SK-N-DZ (cell line): Measurements from ENCODE around the gene DEAF1.

Source experiments
- DNase-seq: peaks from one replicate; pipeline ENCODE4 v3.0.0-alpha.2; 2015; ENCODE audit warnings: low spot score

Gene DEAF1

DNA sequence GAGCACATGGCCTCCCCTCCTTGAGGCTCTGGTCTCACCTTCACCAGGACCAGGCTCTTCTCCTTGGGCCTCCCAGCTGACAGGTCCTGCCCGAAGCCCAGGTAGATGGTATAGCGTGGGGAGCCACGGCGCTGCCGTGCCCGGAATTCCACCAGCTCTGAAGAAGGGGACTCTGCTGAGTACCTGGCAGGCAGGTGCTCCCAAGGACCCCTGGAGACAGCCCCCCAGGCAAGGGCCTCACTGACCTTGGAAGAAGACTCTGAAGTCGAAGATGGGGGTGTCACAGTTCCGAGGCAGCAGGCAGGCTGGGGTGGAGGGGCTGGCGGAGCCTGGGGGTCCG lies 82.1 kb downstream of the DEAF1 start:
- DNase-seq: no peak

DNA sequence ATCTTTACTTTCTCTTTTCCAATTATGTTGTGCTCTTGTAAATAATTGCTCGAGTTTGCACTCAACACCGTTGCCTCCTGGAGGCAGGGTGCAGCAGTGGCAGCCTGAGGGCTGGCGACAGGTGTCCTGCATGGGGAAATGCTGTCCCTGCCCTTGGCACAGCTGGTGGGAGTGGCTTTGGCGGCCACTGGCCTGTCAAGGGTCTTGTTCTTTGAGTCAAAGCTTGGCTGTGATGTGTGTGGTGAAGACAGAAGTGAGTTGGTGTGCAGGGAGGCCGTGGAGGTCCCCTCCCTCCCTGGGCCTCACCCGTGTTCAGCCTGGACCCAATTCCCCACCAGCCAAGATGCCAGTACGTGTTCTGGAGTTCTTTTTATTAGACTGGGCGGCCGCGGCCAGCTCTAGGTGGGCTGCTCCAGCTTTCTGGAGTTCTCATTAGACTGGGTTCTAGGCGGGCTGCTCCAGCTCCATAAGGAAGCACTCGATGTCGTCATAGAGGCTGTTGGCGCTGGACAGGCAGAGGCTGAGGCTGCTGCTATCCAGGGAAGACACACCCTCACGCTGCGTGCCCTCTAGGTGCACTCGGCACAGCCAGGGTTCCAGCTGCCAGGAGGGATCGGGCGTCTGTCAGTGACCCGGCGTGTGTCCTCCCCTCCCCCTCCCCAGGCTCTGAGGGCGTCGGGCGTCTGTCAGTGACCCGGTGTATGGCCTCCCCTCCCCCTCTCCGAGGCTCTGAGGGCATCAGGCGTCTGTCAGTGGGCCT lies 82.6 kb downstream of the DEAF1 start:
- no peak for DNase-seq

DNA sequence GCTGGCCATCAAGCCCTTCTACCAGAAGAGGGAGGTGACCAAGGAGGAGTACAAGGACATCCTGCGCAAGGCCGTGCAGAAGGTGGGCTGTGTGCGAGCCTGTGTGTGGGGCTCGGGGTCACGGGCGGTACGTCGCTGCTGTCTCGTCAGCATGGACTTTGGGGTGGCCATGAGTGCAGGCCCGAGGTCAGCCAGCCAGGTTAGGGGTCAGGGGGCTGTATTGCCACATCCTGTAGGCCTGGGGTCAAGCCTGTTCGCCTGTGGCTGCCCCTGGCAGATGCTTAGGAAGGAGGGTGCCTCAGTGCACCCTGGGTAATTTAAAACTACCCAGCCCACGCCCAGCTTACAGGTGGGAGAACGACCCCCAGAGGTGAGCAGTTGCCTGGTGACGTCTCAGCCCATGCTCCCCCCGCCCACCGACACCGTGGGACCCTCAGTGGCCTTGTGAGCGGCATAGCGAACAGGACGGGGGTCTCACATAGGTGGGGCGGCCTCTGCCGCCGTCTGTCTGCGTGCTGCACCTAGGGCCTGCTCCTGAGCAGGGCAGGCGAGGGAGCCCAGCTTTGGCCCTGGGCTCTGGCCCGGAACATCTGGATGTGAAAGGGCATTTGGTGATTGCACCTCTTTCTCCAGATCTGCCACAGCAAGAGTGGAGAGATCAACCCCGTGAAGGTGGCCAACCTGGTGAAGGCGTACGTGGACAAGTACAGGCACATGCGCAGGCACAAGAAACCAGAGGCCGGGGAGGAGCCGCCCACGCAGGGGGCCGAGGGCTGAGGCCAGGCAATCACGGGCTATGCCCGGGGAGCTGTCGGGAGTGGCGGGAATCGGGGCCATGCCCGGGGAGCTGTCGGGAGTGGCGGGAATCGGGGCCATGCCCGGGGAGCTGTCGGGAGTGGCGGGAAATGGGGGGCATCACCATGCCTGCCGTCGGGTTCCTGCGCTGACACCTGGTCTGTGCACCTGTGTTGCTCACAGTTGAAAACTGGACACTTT lies 83.7 kb downstream of the DEAF1 start:
- DNase-seq: no peak

DNA sequence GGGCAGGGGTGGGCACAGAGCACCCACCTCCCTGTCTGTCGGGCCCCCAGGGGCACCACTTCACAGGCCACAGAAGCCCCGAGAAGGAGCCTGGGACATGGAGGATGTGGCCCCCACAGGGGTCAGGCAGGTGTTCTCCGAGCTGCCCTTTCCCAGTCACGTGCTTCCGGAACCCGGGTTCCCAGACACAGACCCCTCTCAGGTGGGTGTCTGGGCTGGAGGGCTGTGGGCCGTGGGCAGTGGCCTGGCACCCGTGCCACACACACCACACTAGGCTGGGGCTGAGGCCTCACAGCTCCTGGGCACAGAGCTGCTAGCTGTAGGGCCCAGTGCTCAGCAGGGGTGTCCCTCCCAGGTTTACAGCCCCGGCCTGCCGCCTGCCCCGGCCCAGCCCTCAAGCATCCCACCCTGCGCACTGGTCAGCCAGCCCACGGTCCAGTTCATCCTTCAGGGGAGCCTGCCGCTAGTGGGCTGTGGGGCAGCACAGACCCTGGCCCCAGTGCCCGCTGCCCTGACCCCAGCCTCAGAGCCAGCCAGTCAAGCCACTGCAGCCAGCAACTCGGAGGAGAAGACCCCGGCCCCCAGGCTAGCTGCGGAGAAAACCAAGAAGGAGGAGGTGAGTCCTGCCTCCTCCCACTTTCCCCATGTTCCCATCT lies 84.7 kb downstream of the DEAF1 start:
- DNase-seq: no peak

DNA sequence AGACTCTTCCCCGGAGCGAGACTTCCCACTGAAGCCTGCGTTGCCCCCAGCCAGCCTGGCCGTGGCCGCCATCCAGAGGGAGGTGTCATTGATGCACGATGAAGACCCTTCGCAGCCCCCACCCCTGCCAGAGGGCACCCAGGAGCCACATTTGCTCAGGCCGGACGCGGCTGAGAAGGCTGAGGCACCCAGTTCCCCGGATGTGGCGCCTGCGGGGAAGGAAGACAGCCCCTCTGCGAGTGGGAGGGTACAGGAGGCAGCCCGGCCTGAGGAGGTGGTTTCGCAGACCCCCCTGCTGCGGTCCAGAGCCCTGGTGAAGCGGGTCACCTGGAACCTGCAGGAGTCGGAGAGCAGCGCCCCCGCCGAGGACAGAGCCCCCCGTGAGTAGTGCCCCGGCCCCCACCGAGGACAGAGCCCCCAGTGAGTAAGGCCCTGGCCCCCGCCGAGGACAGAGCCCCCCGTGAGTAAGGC lies 85.6 kb downstream of the DEAF1 start:
- DNase-seq: no peak

DNA sequence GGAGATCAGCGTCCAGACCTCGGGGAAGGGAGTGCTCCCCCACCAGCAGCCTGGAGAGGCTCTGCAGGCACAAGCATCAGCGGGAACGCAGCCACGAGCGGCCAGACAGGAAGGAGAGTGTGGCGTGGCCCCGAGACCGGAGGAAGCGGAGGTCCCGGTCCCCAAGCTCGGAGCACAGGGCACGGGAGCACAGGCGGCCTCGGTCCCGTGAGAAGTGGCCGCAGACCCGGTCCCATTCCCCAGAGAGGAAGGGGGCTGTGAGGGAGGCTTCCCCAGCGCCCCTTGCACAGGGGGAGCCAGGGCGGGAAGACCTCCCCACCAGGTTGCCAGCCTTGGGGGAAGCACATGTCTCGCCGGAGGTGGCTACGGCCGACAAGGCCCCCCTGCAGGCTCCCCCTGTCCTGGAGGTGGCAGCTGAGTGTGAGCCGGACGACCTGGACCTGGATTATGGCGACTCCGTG lies 86.2 kb downstream of the DEAF1 start:
- DNase-seq: no peak

DNA sequence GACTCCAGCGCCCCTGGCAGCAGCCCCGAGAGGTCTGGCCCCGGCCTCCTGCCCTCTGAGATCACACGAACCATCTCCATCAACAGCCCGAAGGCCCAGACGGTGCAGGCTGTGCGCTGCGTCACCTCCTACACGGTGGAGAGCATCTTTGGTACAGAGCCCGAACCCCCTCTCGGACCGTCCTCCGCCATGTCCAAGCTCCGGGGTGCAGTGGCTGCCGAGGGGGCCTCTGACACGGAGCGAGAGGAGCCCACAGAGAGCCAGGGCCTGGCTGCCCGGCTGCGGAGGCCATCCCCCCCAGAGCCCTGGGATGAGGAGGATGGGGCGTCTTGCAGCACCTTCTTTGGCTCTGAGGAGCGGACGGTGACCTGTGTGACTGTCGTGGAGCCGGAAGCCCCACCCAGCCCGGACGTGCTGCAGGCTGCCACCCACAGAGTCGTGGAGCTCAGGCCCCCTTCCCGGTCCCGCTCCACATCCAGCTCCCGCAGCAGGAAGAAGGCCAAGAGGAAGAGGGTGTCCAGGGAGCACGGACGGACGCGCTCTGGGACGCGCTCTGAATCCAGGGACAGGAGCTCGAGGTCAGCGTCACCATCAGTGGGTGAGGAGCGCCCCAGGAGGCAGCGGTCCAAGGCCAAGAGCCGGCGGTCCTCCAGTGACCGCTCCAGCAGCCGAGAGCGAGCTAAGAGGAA lies 86.9 kb downstream of the DEAF1 start:
- DNase-seq: no peak

DNA sequence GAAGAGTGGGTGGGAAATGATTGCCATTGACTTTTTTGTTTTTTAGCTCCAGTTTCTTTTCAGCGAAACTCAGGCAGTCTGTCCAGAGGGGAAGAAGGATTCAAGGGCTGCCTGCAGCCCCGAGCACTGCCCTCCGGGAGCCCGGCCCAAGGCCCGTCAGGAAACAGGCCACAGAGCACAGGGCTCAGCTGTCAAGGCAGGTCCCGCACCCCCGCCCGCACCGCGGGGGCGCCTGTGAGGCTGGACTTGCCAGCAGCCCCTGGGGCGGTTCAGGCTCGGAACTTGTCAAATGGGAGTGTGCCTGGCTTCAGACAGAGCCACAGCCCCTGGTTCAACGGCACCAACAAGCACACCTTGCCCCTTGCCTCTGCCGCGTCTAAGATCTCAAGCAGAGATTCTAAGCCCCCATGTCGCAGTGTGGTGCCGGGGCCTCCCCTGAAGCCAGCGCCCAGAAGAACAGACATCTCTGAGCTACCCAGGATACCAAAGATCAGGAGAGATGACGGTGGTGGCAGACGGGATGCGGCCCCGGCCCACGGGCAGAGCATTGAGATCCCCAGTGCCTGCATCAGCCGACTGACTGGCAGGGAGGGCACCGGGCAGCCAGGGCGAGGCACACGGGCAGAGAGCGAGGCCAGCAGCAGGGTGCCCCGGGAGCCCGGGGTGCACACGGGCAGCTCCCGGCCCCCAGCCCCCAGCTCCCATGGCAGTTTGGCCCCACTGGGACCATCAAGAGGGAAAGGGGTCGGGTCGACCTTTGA lies 87.8 kb downstream of the DEAF1 start:
- no peak for DNase-seq

DNA sequence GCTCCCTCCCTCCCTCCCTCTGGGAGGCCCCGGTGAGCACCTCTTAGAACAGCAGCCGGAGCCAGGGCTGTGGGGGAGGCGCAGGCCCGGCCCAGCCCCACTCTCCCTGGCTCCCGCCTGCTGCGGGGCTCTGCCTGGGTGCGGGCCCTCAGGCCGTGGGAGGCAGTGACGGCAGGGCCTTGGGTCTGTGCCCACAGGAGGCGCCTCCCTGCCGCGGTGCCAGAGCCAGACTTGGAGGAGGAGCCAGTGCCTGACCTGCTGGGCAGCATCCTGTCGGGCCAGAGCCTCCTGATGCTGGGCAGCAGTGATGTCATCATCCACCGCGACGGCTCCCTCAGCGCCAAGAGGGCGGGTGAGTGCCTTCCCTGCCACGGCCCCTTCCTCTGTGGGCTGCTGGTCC lies 88.8 kb downstream of the DEAF1 start:
- DNase-seq: no peak

DNA sequence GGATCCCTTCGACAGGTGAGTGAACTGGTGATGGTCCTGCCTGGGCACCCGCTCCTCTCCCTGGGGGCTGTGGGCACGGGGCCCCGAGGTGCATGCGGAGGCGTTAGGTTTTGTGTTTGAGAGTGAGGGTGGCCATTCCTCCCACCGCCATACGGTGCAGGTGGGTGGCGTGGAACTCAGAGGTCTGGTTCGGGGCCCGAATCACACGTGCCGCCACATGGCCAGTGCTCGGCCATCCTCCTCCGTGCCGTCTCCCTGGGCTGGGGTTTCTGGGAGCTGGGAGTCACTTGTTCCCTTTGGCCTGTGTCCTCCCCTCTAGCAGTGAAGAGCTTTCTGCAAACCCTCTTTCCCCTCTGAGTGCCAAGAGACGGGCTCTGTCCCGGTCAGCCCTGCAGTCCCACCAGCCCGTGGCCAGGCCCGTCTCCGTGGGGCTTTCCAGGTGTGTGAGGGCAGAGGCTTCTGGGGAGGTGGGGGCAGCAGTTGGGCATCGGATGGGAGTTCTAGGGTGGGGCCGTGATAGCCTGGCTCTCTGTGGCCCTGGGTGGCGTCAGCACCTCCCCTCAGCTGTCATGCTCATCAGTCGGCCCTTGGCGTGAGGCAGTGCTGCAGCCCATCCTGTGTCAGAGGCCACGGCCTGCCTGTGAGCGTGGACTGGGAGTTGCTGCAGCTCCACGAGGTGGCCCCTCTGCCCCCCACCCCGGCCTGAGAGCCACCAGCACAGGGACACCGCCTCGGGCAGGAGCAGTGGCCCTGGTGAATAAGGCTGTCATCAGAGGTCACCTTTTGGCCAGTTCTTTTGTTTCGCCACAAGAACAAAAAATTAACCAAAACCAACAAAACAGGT lies 89.5 kb downstream of the DEAF1 start:
- no peak for DNase-seq

DNA sequence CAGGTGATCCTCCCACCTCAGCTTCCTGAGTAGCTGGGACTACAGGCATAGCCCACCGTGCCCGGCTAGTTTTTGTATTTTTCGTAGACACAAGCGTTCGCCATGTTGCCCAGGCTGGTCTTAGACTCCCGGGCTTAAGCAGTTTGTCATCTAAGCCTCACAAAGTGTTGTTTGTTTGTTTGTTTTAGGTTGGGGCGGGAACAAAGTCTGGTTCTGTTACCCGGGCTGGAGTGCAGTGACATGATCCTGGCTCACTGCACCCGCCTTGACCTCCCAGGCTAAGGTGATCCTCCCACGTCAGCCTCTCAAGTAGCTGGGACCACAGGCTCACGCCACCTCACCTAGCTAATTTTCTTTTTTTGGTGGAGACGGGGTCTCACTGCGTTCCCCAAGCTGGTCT lies 91.9 kb downstream of the DEAF1 start:
- no peak for DNase-seq

DNA sequence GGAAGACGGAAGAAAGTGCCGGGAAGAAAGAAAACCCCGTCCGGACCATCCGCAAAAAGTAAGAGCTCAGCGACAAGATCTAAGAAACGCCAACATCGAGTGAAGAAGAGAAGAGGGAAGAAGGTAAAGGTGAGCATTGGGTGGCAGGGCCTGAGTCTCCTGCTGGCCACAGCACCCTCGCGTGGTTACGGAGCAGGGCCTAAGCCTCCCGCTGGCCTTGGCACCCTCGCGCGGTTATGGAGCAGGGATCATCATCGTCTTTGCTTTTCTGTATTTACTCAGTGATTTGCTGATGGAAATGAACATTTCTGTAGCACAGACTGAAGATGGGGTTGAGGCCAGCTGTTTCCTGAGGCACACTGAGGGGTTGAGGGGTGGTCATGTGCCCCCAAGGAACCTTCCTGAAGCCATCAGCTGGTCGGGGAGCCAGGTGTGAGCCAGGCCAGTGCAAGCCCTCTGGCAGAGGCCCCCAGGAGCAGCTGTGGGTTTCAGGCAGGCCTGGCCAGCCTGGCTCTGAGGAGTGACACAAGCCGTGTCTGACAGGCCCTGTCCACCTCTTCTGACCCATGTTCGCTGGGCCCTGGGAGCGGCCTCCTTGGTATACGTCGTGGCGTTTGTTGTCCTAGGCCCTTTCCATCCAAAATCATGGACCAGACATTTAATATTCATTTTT lies 93.3 kb downstream of the DEAF1 start:
- no peak for DNase-seq

DNA sequence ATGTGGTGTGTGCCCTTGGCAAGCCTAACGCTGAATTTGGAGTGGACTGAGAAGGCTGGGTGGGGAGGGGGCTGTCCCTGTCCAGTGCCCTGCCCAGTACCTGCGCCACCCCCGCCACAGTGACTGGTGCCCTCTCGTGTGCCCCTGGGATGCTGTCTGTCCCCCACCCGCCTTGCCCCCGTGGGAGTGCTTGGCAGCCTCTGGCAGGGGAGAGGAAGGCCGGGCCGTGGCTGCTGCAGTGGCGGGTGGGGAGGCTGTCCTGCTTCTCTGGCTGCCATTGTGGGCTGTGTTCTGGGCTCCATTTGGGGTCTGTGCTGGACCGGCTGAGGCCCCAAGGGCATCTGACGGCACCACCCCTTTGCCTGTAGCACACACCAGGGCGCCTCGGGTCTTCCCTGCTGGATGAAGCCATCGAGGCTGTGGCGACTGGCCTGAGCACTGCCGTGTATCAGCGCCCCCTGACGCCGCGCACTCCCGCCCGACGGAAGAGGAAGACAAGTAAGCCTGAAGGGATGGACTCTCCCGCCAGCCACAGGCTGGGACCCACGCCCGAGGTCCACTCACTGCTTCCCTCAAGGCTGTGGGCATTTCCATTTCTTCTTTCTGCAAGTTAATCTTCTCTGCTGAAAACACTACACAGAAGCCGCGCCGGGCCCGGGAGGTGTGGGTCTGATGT lies 96.9 kb downstream of the DEAF1 start:
- DNase-seq: no peak

DNA sequence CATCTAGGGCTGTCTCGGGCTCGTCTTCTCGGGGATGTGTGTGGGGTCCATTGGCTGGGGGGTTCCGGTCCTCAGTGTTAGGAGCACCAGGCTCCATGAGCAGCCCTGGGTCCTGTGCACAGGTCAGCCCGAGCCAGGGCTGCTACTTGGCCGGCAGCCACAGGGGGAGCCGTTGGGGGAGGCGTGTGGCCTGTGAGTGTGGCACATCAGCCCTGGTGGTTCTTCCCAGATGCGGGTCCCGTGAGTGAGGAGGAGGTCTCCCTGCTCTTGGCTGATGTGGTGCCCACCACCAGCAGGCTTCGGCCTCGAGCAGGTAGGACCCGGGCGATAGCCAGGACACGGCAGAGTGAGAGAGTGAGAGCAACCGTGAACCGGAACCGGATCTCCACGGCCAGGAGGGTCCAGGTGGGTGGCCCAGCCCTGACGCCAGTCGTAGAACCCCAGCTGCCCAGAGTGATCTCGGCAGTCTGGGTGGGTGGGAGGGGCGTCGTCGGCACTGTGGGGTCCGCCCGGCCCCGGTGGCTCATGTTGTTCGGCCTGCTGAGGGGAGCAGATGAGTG lies 97.8 kb downstream of the DEAF1 start:
- no peak for DNase-seq

DNA sequence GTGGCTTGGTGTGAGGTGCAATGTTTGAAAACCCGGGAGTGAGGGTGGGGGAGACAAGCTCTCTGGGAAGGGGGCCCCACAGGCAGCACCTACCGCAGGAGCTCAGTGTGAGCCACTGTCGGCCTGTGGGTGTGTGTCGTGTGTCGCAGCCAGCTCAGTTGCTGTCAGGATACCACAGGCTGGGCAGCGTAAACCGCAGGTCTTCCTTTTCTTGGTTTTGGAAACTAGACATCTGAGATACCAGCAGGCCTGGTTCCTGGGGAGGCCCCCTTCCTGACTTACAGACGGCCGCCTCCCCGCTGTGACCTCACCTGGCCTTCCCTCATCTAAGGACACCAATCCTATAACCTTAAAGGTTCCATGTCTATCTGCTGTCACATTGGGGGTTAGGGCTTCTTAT lies 98.6 kb downstream of the DEAF1 start:
- no peak for DNase-seq

DNA sequence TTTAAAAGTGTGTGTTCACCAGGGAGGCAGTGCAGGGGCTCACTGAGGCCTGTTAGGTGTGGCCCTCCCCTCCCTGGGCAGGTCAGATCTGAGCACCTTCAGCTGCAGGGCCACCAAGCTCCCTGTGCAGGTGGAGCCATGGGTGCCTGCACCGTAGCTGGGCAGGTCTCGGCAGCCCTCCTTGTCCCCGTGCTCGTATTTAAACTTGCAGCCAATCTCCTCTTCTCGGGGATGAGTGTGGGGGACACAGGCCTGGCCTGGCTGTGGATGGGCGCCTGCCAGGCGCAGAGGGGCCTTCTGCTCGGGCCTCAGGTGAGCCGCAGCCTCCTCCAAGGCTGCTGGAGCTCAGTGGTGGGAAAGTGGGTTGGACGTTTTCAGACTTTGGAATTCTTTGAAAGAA lies 99.6 kb downstream of the DEAF1 start:
- no peak for DNase-seq
